ENCODE data around the gene SLC1A7. TPM values are rescaled to one million over a fixed set of nuclear protein-coding genes. Genes with fewer than 3 reads are reported as not detected.

The SLC1A7 gene
- total and polyA plus RNA-seq, 7 donors = 0.04 to 6.2 (median 0.36) TPM

DNA sequence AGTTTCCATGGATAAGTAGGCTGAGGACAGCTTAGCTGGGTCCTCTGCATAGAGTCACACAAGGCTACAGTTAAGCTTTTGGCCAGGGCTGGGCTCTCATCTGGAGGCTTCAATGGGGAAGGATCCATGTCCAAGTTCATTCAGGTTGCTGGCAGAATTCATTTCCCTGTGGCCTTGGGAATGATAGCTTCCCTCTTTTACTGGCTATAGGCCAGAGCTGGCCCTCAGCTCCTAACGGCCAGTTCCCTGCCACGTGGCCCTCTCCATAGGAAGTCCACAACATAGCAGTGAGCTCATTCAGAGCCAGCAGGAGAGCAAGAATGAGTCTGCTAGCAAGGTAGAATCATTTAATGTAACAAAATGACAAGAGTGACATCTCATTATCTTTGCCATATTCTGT, 95.5 kb downstream of the SLC1A7 start:
- TF ChIP-seq, protein P1, sequence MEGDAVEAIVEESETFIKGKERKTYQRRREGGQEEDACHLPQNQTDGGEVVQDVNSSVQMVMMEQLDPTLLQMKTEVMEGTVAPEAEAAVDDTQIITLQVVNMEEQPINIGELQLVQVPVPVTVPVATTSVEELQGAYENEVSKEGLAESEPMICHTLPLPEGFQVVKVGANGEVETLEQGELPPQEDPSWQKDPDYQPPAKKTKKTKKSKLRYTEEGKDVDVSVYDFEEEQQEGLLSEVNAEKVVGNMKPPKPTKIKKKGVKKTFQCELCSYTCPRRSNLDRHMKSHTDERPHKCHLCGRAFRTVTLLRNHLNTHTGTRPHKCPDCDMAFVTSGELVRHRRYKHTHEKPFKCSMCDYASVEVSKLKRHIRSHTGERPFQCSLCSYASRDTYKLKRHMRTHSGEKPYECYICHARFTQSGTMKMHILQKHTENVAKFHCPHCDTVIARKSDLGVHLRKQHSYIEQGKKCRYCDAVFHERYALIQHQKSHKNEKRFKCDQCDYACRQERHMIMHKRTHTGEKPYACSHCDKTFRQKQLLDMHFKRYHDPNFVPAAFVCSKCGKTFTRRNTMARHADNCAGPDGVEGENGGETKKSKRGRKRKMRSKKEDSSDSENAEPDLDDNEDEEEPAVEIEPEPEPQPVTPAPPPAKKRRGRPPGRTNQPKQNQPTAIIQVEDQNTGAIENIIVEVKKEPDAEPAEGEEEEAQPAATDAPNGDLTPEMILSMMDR (IDR thresholded peaks at IDR 0.05) = no peak
- DNase-seq (no peak), ATAC-seq (no peak)
- Histone ChIP-seq H3K27me3 (ENCODE audit: insufficient read depth in 3 of 3, low read length in 2 of 3) (no peaks in the 10 kb centered on the region), H3K27ac (no peak overlapping the region), H3K4me1 (peaks cover 8% of the 10 kb centered on the region), H3K9me3 (no peaks in the 10 kb centered on the region), H3K36me3 (ENCODE audit: insufficient read depth in 1 of 2, low read depth in 1 of 2) (peaks cover 0 to 29% of the 10 kb centered on the region in 2 donors), H3K4me3 (no peak overlapping the region)
- 7 to 20% (median 11%) methylated on average over 2 of the region's 2 CpGs for WGBS, 3 donors
- intact Hi-C loops (cut with DNase I) = no loop called here

DNA sequence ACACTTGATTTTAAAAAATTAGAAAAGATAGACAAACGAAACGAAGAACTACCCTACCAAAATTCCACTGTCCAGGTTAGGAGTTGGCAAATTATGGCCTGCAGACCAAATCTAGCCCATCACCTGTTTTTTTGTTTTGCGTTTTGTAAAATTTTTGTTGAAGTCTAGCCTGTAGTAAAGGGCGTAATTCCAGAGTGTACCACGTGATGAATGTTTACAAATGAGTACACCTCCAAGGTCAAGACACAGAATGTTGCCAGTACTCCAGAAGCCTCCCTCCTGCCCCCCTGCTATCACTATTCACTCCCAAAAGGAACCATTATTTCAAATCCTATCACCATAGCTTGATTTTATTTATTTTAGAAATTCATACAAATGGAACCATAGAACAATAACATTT, 97.5 kb downstream of the SLC1A7 start:
- no peak overlapping the region for H3K27ac ChIP-seq
- DNase-seq = no peak
- ATAC-seq = no peak
- TF ChIP-seq, protein P1 (IDR thresholded peaks at IDR 0.05) = no peak
- H3K4me3 ChIP-seq = no peak overlapping the region
- H3K27me3 ChIP-seq (ENCODE audit: insufficient read depth in 3 of 3, low read length in 2 of 3) = no peaks in the 10 kb centered on the region
- H3K9me3 ChIP-seq = no peaks in the 10 kb centered on the region
- WGBS, 3 donors = 82 to 89% (median 84%) methylated on average over 5 of the region's 5 CpGs
- H3K4me1 ChIP-seq = peaks cover 8% of the 10 kb centered on the region
- peaks cover 3 to 25% of the 10 kb centered on the region in 2 donors for H3K36me3 ChIP-seq (ENCODE audit: insufficient read depth in 1 of 2, low read depth in 1 of 2)
- intact Hi-C loops (cut with DNase I) = no loop called here

DNA sequence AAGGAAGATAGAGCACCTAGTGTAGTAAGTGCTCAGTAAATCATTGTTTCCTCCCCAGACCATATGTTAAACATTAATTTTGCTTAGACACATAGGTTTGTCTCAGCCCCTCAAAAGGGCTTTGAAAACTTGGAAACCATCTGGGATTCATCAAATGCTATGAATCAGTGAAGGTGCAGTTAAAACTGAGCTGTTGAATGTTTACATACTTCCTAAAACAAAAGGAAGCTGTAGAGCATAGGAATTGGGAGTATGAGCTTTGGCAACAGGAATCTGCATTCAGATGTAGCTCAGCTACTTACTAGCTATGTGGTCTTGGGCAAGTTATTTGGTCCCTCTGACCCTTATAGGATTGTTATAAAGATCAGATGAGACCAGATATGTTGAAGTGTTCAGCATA, 99.2 kb downstream of the SLC1A7 start:
- H3K27me3 ChIP-seq (ENCODE audit: insufficient read depth in 3 of 3, low read length in 2 of 3) = no peaks in the 10 kb centered on the region
- intact Hi-C loops (cut with DNase I) = no loop called here
- H3K4me1 ChIP-seq = peaks cover 8% of the 10 kb centered on the region
- H3K4me3 ChIP-seq = no peak overlapping the region
- TF ChIP-seq, protein P1 (IDR thresholded peaks at IDR 0.05) = no peak
- no peak for DNase-seq
- peaks cover 10 to 32% of the 10 kb centered on the region in 2 donors for H3K36me3 ChIP-seq (ENCODE audit: insufficient read depth in 1 of 2, low read depth in 1 of 2)
- H3K27ac ChIP-seq = no peak overlapping the region
- no peak for ATAC-seq
- H3K9me3 ChIP-seq = no peaks in the 10 kb centered on the region

DNA sequence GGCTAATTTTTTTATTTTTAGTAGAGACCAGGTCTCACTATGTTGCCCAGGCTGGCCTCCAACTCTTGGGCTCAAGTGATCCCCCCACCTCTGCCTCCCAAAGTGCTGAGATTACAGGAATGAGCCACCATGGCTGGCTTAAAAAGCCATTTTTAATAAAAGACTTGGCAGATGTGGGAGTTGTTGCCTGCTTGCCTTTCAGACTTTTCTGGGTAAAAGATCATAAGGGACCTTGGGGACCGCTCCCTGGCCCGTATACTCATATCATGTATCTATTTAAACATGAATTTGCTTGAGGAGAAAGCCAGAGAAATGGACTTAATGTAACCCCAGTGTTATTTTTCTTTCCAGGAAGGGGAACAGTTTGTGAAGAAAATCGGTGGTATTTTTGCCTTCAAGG, 103.9 kb downstream of the SLC1A7 start:
- no peak for ATAC-seq
- Histone ChIP-seq H3K4me1 (no peaks in the 10 kb centered on the region), H3K9me3 (no peaks in the 10 kb centered on the region), H3K27me3 (ENCODE audit: insufficient read depth in 3 of 3, low read length in 2 of 3) (no peaks in the 10 kb centered on the region), H3K36me3 (ENCODE audit: insufficient read depth in 1 of 2, low read depth in 1 of 2) (peaks cover 10 to 26% of the 10 kb centered on the region in 2 donors), H3K27ac (no peak overlapping the region), H3K4me3 (no peak overlapping the region)
- TF ChIP-seq, protein P1 (IDR thresholded peaks at IDR 0.05) = no peak
- intact Hi-C loops (cut with DNase I) = no loop called here
- DNase-seq = peak in 1 of 2 donors; percentile 28
- 80 to 91% (median 86%) methylated on average over 3 of the region's 3 CpGs for WGBS, 3 donors

Other genes with a start within 250 kb of the SLC1A7 start
- 10 to 100 TPM; 44.5 to 87.7 (median 53.5) TPM for gene ECHDC2, start 220.9 kb downstream of the SLC1A7 start, total RNA-seq
- gene ECHDC2, start 220.9 kb downstream of the SLC1A7 start, polyA plus RNA-seq = 10 to 100 TPM; 25.4 to 43.1 (median 42.6) TPM
- gene SCP2, start 215.4 kb downstream of the SLC1A7 start, total RNA-seq = 10 to 100 TPM; 75.9 to 96.9 (median 90.4) TPM
- gene SCP2, start 215.4 kb downstream of the SLC1A7 start, polyA plus RNA-seq = 10 to 100 TPM; 49.3 to 88.3 (median 58.3) TPM
- gene PODN, start 80.4 kb downstream of the SLC1A7 start, total RNA-seq = 10 to 100 TPM in 1 of 4 donors, 1 to 10 TPM in 3; 7.2 to 27.1 (median 8.4) TPM
- 1 to 10 TPM; 3.0 to 5.6 (median 4.7) TPM for gene PODN, start 80.4 kb downstream of the SLC1A7 start, polyA plus RNA-seq
- 10 to 100 TPM; 18.7 to 31.6 (median 22.2) TPM for gene CPT2, start 54.2 kb upstream of the SLC1A7 start, total RNA-seq
- 10 to 100 TPM in 1 of 3 donors, 1 to 10 TPM in 2; 8.1 to 16.8 (median 8.9) TPM for gene CPT2, start 54.2 kb upstream of the SLC1A7 start, polyA plus RNA-seq
- gene CZIB, start 78.0 kb upstream of the SLC1A7 start, total RNA-seq = 10 to 100 TPM; 50.0 to 57.3 (median 54.2) TPM
- 10 to 100 TPM; 47.8 to 70.9 (median 49.3) TPM for gene CZIB, start 78.0 kb upstream of the SLC1A7 start, polyA plus RNA-seq
- 10 to 100 TPM; 15.9 to 33.6 (median 26.4) TPM for gene MAGOH, start 95.9 kb upstream of the SLC1A7 start, total RNA-seq
- gene MAGOH, start 95.9 kb upstream of the SLC1A7 start, polyA plus RNA-seq = 100 to 1,000 TPM in 1 of 3 donors, 10 to 100 TPM in 2; 47.2 to 103 (median 59.2) TPM
- gene LRP8, start 185.4 kb upstream of the SLC1A7 start, total RNA-seq = 1 to 10 TPM in 2 of 4 donors, under 1 TPM in 2; 0.79 to 2.4 (median 1.1) TPM
- 1 to 10 TPM in 1 of 3 donors, under 1 TPM in 2; 0.17 to 1.2 (median 0.94) TPM for gene LRP8, start 185.4 kb upstream of the SLC1A7 start, polyA plus RNA-seq

Measured in psoas muscle (tissue), 8 donors.